AG04449 (cell line): ENCODE data around the gene SERPINE2.

Source experiments
- CTCF ChIA-PET: fragments of 350-600 bp; formaldehyde crosslinking; extraction: SDS; loops from one replicate; lab custom pipeline; 2021; ENCODE audit warnings: antibody characterized with exemption; lab: Yijun Ruan, JAX
- POLR2A ChIA-PET: fragments of 400-600, 350-600 bp; formaldehyde crosslinking; extraction: SDS; loops from one replicate; lab custom pipeline; 2020; ENCODE audit warnings: antibody characterized with exemption, inconsistent platforms; lab: Yijun Ruan, JAX
- DNase-seq: peaks from one replicate; pipeline ENCODE4 v3.0.0-alpha.2; 2010; ENCODE audit warnings: low read depth, low spot score
- H3K4me3 ChIP-seq: 2 replicates; pipeline ENCODE4 v1.5.1; 2011; ENCODE audit warnings: low read depth, mild to moderate bottlenecking, control low read depth, low read length
- TF ChIP-seq, protein P1 (sequence below): IDR thresholded peaks from one replicate; pipeline ENCODE4 v1.5.1; 2011; ENCODE audit warnings: mild to moderate bottlenecking, moderate library complexity, low read length, control low read depth, inconsistent platforms; ENCODE audit not compliant: insufficient read depth; ENCODE audit errors: missing control alignments

SERPINE2 gene

DNA sequence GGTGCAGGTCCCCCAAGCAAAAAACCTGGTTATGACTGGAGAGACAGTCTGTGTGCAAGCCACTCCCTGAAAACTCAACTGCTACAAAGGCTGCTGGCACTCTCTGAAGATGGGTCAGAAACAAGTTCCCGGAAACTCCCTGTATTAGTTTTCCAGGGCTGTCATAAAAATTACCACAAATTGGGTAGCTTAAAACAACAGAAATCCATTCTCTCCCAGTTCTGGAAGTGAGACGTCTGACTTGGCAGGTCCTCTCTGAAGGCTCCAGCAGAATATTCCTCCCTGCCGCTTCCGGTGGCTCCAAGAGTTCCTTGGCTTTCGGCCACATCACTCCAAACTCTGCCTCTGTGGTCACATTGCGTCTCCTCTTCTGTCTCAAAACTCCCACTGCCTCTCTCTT lies 30.1 kb upstream of the SERPINE2 start:
- no peak for DNase-seq
- TF ChIP-seq, protein P1, sequence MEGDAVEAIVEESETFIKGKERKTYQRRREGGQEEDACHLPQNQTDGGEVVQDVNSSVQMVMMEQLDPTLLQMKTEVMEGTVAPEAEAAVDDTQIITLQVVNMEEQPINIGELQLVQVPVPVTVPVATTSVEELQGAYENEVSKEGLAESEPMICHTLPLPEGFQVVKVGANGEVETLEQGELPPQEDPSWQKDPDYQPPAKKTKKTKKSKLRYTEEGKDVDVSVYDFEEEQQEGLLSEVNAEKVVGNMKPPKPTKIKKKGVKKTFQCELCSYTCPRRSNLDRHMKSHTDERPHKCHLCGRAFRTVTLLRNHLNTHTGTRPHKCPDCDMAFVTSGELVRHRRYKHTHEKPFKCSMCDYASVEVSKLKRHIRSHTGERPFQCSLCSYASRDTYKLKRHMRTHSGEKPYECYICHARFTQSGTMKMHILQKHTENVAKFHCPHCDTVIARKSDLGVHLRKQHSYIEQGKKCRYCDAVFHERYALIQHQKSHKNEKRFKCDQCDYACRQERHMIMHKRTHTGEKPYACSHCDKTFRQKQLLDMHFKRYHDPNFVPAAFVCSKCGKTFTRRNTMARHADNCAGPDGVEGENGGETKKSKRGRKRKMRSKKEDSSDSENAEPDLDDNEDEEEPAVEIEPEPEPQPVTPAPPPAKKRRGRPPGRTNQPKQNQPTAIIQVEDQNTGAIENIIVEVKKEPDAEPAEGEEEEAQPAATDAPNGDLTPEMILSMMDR: no peak
- POLR2A ChIA-PET: no interaction called here
- H3K4me3 ChIP-seq: no peak overlapping the region
- CTCF ChIA-PET: interaction anchor here (1.2 kb wide), 1 partner anchor 215 kb away, joined by 3 read pairs; no protein-coding TSS in a partner anchor

DNA sequence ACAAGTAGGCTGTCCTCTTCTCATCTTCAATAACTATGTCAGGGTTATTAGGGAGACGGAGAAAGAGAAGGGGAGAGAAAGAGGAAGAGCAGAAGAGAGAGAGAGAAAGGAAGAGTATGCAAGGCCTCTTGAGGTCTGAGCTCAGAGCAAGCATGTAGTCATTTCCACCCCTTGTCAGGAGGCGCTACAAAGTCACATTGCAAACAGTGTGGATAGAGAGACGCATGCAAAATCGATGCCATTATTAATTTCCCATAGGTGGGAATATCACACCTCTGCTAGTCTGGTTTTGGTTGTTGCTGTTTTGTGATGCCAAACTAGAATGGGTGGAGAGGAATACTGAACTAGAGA lies 24.2 kb upstream of the SERPINE2 start:
- DNase-seq: no peak
- CTCF ChIA-PET: interaction anchor here (1.0 to 1.7 kb wide), 3 partner anchors 7 to 217 kb away, joined by 3 to 4 read pairs (median 3); no protein-coding TSS in a partner anchor
- TF ChIP-seq, protein P1: no peak
- no peak overlapping the region for H3K4me3 ChIP-seq
- POLR2A ChIA-PET: no interaction called here

DNA sequence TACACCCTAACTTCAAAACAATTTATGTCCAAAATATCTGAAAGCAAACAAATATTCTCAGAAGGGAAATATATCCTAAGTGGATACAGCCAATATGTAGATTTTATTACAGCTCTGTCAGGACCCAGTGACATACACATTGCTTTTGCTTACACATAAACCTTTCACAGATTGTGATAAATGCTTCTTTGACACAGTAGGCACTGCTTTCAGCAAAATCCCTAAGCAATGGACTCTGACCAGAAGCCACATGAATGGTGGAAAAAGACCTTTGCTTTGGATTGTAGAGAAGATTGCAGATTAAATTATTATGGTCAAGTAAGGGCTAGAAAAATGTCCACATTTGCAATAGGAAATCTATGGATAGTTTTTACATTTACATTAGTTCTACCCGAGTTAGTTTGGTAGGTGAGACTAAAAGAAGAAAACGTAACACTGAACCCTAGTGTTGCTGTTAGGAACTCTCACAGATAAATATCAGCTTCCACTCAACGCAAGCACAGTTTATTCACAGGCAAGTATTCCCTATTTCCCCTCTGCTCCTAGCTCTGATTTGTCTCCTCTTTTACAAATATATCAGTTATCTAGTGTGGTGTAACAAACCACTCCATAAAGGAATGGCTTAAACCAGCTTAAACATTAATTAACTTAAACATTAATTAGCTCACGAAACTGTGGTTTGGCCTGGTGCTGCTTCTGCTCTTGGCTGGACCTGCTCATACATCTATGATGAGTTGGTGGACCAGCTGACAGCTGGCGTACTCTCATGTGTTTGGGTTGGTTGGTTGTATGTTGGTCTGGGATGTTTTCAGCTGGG lies 23.6 kb upstream of the SERPINE2 start:
- ChIA-PET POLR2A (no interaction called here), CTCF (interaction anchor here (1.0 to 1.7 kb wide), 4 partner anchors 8 to 69 kb away, joined by 3 to 4 read pairs (median 3); no protein-coding TSS in a partner anchor)
- no peak overlapping the region for H3K4me3 ChIP-seq
- TF ChIP-seq, protein P1: no peak
- no peak for DNase-seq

DNA sequence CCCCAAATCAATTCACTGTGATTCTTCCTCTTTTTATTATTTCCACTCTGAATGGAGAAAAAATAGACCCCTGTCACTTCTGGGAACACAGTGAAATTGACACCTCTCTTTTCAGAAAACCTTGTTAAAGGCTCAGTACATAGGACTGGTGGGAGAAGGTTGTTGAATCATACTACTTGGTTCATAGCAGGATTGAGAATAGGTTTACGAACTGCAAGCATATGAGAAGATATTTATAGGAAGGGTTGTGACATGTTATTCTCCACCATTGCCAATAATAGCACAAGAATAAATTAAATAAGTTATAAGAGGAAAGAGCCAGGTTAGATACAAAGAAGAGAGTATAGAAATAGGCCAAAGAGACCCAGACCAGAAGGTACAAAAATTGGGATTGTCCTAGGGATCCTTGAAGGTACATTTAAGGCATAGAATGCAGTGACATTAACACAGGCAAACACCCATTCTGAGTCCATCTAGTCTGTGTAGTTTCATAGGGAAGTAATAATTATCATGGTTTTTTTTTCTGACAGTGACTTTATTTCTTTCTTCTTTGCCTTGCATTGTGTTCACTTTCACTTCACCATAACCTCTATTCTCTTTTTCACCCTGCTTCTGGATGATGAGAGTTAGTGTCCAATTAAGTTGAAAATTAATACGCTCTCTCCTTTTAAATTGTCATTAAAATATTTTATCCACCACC lies 21.8 kb upstream of the SERPINE2 start:
- CTCF ChIA-PET: interaction anchor here (1.1 kb wide), 1 partner anchor 12 kb away, joined by 7 read pairs; no protein-coding TSS in a partner anchor
- POLR2A ChIA-PET: no interaction called here
- no peak for DNase-seq
- H3K4me3 ChIP-seq: no peak overlapping the region
- TF ChIP-seq, protein P1: no peak

DNA sequence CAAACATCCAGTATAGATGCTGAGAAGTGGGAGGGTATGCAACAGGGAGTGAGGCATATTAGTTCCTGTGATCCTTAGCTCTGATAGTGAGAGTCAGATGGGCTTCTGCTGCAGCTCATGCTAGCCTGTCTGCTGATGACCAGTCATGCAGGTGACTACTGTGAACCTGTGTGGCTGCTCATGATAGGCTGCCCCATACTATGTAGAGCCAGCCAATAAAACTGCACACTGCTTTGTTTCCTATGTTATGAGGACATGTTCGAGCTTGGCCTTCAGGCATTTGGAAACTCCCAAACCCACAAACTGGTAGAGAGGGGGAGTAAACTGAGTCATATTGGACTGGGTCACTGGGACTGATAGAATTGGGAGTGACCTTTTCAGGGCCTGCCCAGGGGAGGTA lies 20.1 kb upstream of the SERPINE2 start:
- ChIA-PET POLR2A (no interaction called here), CTCF (interaction anchor here (1.3 to 1.4 kb wide), 4 partner anchors 8 to 224 kb away, joined by 3 to 6 read pairs (median 3); no protein-coding TSS in a partner anchor)
- TF ChIP-seq, protein P1: no peak
- no peak overlapping the region for H3K4me3 ChIP-seq
- no peak for DNase-seq
